ENCODE data around the gene CABLES2. TPM values are rescaled to one million over a fixed set of nuclear protein-coding genes. Genes with fewer than 3 reads are reported as not detected.

CABLES2 gene
- total RNA-seq, 1 donor from 2014 or later, result 4.1 TPM

GRCh38 chr20:62412194-62413024 is 5.3 kb upstream of the CABLES2 start:
- ATAC-seq, result no peak
- no peaks in the 10 kb centered on the region for H3K36me3 ChIP-seq

DNA sequence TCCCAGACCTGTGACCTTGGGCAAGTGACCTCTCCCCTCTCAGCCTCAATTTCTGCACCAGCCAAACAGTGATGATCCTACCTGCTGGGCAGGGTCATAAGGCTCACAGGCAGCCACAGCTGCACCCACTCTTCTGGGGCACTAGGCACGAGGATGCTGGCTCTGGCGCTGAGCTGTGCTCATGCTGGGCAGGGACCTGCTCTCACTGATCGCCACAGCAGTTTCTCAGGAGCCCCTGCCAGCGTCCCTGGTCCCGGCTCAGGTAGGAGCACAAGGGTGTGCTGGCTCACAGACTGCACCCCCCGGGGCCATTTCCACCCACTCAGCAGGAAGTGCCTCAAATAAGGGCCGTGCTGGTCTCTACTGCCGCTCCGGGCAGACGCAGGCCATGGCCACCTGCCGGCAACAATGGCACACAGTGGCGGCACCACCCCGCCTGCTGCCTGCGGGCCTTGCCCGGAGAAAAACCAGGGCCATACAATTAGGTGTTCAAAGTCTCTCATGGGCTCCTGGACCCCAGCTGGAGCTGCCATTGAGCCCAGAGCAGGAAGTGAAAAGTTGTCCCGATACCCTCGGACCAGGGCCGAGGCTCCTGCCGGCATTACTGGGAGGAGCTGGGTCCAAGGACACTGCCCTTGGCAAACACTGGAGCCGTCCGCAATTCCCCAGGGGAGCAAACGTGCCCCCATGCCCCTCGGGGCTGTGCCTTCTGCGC is 4.6 kb upstream of the CABLES2 start:
- Histone ChIP-seq H3K27me3 (no peaks in the 10 kb centered on the region), H3K9me3 (no peaks in the 10 kb centered on the region), H3K36me3 (no peaks in the 10 kb centered on the region), H3K4me1 (peaks cover 18% of the 10 kb centered on the region), H3K27ac (no peak overlapping the region), H3K4me3 (no peak overlapping the region)
- no peak for DNase-seq
- no peak for ATAC-seq
- TF ChIP-seq, protein P1, sequence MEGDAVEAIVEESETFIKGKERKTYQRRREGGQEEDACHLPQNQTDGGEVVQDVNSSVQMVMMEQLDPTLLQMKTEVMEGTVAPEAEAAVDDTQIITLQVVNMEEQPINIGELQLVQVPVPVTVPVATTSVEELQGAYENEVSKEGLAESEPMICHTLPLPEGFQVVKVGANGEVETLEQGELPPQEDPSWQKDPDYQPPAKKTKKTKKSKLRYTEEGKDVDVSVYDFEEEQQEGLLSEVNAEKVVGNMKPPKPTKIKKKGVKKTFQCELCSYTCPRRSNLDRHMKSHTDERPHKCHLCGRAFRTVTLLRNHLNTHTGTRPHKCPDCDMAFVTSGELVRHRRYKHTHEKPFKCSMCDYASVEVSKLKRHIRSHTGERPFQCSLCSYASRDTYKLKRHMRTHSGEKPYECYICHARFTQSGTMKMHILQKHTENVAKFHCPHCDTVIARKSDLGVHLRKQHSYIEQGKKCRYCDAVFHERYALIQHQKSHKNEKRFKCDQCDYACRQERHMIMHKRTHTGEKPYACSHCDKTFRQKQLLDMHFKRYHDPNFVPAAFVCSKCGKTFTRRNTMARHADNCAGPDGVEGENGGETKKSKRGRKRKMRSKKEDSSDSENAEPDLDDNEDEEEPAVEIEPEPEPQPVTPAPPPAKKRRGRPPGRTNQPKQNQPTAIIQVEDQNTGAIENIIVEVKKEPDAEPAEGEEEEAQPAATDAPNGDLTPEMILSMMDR (IDR thresholded peaks at IDR 0.05), result no peak
- intact Hi-C loops (cut with DNase I), result no loop called here

More at GRCh38 chr20:62412194-62413024, 5.3 kb upstream of the CABLES2 start:
- H3K27me3 ChIP-seq, result no peaks in the 10 kb centered on the region
- no peak overlapping the region for H3K27ac ChIP-seq
- TF ChIP-seq, protein P1 (IDR thresholded peaks at IDR 0.05), result no peak
- no peak for DNase-seq
- H3K4me3 ChIP-seq, result no peak overlapping the region
- intact Hi-C loops (cut with DNase I), result no loop called here
- H3K4me1 ChIP-seq, result peaks cover 16% of the 10 kb centered on the region
- no peaks in the 10 kb centered on the region for H3K9me3 ChIP-seq

DNA sequence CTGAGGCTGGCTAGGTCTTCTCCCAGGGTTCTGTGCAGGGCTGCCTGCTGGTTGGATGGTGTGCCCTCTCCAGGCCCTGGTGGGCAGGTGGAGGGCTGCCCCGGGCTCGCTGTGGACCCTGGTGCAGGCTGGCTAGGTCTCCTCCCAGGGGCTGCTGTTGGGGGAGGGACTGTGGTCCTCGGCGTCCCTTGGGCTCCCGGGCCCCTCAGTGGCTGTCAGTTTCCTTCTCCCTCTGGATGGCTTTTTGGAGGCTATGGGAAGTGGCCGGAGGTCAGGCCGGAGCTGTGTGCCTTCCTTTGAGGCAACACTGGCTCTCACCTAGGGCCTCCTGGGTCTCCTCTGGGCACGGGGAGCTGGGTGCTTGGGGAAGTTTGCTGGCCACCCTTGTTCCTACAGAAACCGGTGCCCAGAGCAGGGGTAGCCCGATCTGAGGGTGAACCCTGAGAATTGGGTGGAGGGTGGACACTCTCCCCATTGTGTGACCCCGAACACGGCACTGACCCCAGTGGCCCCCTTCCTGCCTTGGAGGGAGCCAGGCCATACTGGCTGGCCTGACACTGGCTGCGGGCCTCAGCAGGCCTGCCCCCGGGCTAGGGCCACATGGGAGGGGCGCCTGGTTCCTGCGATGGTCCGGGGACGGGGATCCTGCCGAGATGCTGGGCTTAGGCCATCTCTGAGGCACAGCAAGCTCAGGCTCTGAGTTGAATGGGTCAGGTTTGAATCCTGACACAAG is 3.8 kb upstream of the CABLES2 start:
- peaks cover 25% of the 10 kb centered on the region for H3K4me1 ChIP-seq
- no peak overlapping the region for H3K4me3 ChIP-seq
- TF ChIP-seq, protein P1 (IDR thresholded peaks at IDR 0.05), result no peak
- H3K9me3 ChIP-seq, result no peaks in the 10 kb centered on the region
- H3K27ac ChIP-seq, result no peak overlapping the region
- intact Hi-C loops (cut with DNase I), result no loop called here
- DNase-seq (no peak), ATAC-seq (no peak)
- H3K36me3 ChIP-seq, result no peaks in the 10 kb centered on the region
- H3K27me3 ChIP-seq, result no peaks in the 10 kb centered on the region

GRCh38 chr20:62409931-62410745 is 3.1 kb upstream of the CABLES2 start:
- Histone ChIP-seq H3K27ac (no peak overlapping the region), H3K36me3 (no peaks in the 10 kb centered on the region), H3K4me3 (no peak overlapping the region), H3K27me3 (no peaks in the 10 kb centered on the region), H3K9me3 (no peaks in the 10 kb centered on the region), H3K4me1 (peaks cover 33% of the 10 kb centered on the region)
- DNase-seq, result peak; percentile 84
- TF ChIP-seq, protein P1 (IDR thresholded peaks at IDR 0.05), result peak; percentile 46
- intact Hi-C loops (cut with DNase I), result no loop called here
- ATAC-seq, result peak; percentile 33
